ENCODE results near the gene FNDC3B. TPM values are rescaled to one million over a fixed set of nuclear protein-coding genes. Genes with fewer than 3 reads are reported as not detected.

The FNDC3B gene
- total RNA-seq, 1 donor from 2014 or later, result 171 TPM

DNA sequence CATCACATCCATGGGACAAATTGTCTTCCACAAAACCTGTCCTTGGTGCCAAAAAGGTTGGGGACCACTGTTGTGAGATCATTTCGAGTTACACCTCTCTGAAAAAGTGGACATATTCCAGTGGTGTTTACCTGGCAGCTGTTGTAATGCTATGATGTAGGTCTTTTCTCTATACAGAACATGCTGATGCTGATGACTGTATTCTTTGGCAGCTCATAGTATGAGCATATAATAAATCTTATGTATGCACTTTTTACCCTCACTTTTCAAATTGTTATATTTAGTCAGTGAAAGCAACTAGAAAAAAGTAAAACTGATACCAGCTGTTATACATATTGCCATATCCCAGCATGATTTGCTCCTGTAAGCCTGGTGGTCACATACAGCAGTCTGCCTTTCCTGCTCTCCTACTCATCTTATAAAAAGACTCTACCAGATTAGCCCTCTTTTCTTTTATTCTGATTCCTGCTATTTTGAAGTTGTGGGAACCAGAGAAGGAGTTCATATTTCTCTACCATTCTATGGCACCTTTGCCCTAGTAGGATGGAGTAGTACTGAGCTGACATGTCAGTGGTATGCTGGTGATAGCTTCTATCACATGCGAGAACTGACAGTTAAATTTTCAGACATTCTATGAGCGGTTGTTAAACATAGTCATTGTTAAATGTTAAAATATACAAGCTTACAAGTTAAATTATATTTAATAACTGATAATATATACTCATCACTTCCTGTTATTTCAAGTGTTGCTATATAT is 128.7 kb downstream of the FNDC3B start:
- no peak for DNase-seq (ENCODE audit: low spot score)
- intact Hi-C loops (cut with DNase I), result no loop called here
- no peak for ATAC-seq

DNA sequence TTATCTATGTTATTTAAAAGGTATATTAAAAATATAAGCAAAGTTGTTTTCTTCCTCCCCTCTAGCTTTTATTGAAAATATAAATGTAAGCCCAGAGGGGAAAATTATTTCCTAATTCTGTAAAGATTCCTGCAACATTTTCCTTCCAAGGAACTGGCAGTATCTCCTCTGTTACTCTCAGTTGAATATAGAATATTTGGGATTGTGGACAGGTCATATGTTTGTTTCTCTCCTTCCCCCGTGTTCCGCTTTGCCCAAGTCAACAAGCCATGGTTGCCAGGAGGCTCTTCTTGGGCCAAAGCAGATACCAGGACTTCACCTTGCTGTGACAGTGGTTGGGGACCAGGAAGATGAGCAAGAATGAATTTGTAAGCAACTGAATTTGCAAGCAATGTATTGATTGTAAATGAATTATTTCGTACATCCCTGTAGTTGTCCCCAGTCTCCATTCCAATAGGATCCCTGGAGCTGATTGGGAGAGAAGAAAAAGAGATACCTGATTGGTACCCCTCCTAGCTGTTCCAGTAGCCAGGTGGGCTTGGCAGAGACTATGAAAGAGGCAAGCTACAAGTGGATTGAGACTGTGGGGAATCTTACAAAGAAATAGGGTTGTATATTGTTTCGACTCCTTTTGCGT is 130.8 kb downstream of the FNDC3B start:
- DNase-seq (ENCODE audit: low spot score), result no peak
- no peak for ATAC-seq
- intact Hi-C loops (cut with DNase I), result no loop called here

DNA sequence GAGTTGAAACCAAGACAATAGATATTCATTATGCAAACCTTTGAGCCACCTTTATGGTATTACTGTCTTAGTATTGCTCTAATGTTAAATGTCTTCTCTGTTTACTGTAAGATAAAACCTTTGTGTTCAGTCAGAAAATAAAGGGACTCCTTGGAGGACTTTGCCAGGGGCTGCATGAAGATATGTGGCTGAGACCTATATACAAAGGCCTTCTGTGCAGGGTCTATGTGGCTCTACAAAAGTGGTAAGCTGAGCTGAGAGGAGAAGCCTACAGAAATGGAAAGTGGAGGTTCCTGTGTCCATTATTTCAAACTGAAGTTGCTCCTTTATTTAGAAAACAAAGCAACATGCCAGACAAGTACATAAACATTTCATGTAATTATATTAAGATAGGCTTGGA is 131.5 kb downstream of the FNDC3B start:
- ATAC-seq (no peak), DNase-seq (ENCODE audit: low spot score) (no peak)
- intact Hi-C loops (cut with DNase I), result no loop called here

DNA sequence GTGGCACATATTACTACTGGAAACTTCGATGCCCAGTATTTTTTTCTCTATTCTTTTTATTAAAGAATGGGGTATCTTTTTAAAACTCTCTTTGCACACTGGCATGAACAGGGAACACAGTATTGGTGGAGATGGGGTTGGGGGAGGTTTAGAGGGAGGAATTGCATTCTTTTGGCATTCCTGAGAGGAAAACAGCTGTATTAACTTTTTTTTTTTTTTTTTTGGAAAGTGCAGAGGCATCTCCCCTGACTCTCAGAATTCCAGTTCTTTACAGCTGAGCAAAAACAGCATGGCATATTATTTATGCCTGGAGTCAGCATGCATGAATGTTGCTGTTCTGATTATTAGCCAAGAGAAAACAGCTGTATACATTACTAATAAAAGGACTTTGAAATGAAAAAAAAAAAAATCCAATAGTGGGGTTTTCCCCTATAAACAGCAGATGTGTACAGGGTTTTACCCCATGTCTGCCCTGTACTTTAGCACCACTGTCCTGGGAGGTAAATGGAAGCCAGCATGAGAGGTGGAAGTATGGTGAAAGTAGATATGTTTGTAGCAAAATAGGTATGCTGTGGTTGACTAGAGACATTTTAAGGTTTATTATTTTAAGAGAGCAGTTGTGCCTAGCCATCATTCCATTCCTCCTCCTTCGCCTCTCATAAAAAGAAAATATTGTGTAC is 132.2 kb downstream of the FNDC3B start:
- ATAC-seq, result no peak
- intact Hi-C loops (cut with DNase I), result no loop called here
- DNase-seq (ENCODE audit: low spot score), result no peak

DNA sequence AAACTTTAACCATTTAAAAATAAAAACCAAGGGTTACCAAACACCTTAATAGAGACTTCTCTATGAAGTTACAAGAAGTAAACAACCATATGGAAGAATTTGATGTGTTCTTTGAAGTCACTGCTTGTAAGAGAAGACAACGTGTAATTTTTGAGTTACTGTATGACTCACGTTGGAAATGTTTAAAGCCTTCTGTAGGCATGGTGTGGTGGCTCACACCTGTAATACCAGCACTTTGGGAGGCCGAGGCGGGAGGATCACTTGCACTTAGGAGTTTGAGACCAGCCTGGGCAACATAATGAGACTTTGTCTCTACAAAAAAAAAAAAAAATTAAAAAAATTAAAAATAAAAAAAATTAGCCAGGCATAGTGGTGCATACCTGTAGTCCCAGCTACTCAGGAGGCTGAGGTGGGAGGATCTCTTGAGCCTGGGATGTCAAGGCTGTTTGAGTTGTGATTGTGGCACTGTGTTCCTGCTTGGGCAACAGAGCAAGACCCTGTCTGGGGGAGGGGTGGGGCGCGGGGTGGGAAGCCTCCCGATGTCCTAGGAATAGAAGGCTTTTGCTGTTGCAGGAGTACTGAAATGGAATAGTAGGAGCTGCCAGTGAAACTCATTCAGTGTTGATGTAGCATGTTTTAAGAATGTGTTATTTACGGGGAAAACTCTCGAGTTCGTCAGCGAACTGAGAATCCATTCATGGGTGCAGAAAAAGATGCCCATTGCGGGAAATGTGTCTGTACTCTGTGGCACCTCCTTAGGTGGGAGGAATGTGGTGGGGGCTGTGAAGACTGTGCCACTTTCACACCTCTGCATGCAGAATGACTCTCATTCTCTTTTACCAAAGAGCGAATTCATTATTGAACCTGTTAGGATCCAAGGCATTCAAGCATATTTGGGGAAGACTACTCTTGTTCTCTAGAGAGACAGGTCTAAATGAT is 134.2 kb downstream of the FNDC3B start:
- ATAC-seq, result no peak
- DNase-seq (ENCODE audit: low spot score), result no peak
- intact Hi-C loops (cut with DNase I), result no loop called here

DNA sequence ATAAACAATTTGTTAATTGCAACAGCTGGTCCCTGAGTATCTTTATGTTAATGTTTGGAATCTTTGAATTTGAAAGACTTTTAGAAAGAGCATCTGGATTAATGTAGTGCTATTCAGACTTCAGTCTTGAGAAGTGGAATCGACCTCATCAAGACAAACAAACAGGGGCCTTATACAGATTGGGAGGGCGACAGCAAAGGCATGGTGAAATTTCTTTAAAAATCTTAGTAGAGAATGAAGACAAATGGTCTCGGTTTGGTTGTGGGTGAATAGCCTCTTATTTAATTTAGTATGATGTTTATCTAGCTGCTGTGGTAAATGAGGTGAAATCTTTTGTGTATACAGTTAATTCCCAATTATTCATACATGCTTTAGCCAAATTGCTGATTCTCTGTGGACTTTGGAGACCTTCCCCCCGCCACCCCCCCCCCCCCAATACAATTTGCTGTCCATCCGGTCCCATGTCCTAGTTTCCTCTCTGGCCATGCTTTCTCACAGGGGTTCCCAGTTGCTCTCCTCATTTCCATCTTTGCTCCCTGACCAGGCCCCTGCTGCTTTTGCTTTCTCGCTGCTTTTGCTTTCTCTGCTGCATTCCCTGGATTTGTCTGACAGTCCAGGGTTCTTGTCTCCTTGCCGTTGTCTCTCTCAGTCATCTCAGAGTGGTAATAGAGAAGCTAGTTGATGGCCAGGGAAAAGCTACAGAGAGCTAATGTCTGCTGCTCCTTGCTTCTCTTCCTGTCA is 135.3 kb downstream of the FNDC3B start:
- DNase-seq (ENCODE audit: low spot score), result no peak

DNA sequence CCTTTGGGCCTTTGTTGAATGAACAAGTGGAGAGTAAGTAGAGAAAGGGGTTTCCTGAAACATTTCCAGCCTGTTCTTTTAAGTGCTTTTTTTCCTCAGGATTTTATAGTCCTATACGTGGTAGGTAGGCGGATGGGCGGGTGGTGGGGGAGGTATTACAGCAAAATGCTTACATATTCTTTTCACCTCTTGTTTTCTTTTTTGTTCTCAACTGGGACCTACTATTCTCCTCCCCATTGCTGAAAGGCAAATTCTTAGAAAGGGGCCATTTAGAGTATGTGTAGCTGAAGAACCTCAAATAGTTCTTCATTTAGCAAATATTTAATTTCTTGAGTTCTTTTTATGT is 135.8 kb downstream of the FNDC3B start:
- no peak for ATAC-seq
- intact Hi-C loops (cut with DNase I), result no loop called here
- no peak for DNase-seq (ENCODE audit: low spot score)

More for the DNA sequence above, 135.3 kb downstream of the FNDC3B start:
- intact Hi-C loops (cut with DNase I), result no loop called here
- ATAC-seq, result no peak

DNA sequence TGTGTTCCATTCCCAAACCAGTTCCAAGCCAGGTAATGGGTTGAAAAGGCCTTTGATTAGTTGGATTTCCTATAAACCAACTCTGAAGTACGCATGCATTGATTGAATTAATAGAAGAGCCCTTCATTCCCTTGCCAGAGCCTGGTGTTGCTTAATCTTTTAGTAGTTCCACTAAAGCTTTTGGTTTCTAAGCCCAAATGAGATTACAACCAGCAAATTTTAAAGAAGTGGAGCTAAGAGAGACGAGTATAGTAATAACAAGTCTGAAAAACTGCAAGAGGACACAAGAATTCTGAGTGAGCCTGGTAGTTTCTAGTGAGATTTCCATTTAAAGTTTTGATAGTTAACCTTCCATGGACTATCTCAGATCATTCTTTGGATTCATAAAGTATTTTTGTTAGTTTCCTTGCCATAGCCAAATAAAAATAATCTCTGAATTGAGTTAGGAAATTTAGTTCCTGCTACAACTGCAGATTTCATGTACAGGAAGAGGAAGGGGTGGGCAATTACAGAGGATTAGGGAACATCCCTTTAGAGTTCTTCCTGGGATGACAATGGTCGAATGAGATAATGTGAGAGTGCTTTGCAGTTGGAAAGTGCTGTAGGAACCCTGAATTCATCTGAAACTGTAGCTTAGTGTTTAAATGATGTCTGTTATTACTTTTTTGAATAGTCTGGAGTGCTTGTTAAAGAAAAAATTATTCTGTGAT is 136.8 kb downstream of the FNDC3B start:
- intact Hi-C loops (cut with DNase I), result no loop called here
- no peak for ATAC-seq
- DNase-seq (ENCODE audit: low spot score), result no peak

DNA sequence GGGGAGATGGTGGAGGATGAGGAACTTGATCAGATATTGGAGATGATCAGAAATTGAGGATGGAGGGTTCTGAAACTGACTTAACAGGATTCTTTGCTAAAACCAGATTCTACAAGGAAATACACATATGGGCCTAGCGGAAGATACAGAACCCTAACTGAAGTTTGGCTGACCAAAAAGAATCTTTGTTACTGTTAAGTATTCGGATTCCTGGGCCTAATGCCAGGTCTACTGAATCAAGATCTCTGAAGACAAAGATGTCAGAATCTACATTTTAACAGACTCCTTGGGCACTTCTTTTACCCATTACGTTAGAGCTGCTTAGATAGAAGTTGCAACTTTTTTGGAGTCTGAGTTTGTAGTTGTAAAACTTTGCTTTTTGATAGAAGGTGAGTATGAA is 137.7 kb downstream of the FNDC3B start:
- ATAC-seq, result no peak
- intact Hi-C loops (cut with DNase I), result no loop called here
- DNase-seq (ENCODE audit: low spot score), result no peak

DNA sequence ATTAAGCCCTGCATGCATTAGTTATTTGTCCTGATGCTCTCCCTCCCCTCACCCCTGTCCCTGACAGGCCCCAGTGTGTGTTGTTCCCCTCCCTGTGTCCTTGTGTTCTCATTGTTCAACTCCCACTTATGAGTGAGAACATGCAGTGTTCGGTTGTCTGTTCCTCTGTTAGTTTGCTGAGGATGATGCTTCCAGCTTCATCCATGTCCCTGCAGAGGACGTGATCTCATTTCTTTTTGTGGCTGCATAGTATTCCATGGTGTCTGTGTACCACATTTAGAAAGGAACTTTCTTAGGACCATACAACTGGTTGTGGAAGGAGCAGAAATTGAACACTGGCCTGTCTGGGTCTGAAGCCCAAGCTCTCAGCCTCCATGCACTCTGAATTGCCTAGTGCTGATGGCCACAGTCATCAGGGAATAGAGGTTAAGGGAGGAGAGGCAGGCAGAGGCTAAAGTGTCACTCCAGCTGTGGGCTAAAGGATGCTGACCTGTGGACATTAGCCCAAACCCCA is 138.5 kb downstream of the FNDC3B start:
- DNase-seq (ENCODE audit: low spot score) (no peak), ATAC-seq (no peak)
- intact Hi-C loops (cut with DNase I), result no loop called here

DNA sequence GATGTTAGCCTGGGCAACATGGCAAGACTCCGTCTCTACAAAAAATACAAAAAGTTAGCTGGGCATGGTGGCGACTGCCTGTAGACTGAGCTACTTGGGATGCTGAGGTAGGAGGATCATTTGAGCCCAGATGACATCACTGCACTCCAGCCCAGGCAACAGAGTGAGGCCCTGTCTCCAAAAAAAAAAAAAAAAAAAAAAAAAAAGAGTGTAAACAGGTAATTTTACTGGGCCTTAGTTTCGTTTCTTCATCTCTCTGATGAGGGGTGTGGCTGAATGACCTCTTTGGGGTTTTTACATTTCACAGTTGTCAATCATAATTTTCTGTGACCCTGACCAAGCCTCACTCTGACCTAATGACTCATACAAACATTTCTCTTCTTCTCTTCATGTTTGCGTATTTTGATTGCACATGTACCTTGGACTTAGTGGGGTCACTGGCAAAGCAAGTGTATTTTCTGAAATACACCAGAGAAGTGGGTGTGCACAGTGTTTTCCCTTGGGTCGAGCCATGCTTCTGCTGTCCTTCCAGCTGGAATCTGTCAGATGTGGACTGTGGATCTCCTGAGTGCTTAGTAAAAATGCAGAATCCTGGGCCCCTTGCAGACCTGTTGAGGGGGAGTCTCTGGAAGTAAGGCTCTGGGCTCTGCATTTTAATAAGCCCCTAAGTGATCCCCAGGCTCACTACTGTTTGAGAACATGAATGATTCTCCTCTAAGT is 140.5 kb downstream of the FNDC3B start:
- intact Hi-C loops (cut with DNase I), result no loop called here
- ATAC-seq (no peak), DNase-seq (ENCODE audit: low spot score) (no peak)

DNA sequence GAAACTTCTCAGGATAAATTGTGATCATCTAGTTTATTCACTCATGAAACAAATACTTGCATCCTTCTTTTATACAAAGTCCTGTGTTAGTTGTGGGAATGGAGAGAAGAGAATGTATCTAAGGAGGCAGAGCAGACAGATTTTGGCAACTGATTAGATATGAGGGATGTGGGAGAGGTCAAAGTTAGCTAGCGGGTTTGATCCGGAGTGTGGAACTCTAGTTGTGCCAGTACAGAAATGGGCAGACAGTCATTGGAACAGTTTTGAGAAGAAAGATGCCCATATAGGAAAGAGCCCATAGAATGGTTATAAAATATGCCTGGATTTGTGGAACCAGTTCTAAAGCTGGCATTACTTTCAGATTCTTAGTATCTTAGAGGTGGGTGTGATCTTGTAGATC is 141.1 kb downstream of the FNDC3B start:
- ATAC-seq, result no peak
- no peak for DNase-seq (ENCODE audit: low spot score)
- intact Hi-C loops (cut with DNase I), result no loop called here

DNA sequence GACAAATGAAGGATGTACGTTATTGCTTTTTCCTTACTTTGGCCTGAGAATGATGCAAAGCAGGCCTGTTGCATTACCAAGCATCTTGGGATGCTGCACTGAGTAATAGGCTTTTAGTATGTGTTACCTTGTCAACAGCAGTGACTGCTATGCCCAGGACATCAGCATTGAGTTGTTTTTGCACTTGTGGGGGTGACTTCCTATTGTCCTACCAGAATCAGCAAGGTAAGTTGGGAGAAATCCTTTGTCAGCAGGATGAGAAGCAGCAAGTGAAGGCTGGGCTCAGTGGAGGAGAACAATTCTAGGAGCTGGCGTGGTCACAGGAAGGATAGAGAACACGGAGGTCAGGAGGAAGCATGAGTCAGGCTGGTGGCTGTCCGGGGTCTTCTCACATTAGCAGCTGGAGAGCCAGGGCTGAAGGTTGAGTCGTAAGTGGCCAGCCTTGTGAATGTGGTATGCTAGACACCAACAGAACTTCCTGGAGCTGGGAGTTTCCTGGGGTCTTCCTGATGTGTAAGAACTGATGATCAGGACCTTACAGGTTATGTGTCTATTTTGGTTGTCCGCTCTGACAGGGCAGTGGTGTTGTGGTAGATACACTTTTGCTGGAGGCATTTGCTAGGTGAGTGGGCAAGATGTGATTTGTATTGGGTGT is 142.7 kb downstream of the FNDC3B start:
- no peak for DNase-seq (ENCODE audit: low spot score)
- intact Hi-C loops (cut with DNase I), result no loop called here

DNA sequence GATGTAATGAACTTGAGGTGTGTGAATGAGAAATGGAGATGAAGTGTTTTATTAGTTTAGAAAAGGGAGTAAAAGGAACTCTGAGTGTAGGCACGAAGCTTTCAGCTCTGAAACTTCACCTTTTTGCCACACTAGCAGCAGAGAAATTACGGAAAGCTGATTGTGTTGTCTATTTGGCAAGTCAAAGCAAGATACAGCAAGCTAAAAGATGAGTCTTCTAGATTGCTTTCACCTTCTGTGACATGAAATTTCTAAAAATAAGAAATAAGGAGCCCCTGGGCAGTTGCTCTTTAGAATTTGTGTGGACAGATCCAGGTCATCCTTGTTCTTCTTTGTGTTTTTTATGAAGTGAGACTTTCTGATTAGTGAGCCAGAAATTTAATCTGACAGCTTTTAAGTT is 143.4 kb downstream of the FNDC3B start:
- ATAC-seq (no peak), DNase-seq (ENCODE audit: low spot score) (no peak)
- intact Hi-C loops (cut with DNase I), result no loop called here

More for the DNA sequence above, 142.7 kb downstream of the FNDC3B start:
- peak; percentile 22 for ATAC-seq

DNA sequence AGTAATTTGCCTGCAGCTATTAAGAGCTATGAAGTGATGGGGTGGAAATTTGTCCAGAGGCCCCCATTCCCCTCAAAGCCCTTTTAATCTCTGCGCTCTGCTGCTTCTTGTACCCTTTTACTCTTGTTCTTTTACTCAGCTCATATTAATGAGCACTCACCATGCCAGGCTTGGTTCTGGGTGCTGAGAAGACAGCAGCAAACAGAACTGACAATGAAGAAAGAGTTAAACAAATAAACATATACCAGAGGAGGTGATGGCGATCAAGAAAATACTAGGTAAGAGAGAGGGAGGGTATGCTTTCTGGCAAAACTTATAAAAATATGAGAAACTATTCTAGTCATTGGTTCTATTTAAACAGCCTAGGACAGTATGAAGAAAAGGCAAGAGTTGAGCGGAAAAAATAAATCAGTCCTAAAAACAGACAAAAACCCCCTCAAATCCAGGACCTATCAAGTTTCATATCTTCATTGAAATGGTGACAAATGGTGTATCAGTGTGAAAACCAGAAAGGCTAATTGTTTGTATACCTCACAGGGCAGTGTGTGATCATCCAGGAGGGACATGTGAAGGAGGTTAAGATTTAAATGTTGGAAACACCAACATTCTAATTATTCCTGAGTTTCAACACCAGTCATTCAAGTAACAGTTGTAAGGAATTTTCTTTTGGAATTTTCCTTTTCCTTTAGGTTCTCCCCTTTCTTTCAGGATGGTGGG is 144.9 kb downstream of the FNDC3B start:
- ATAC-seq, result no peak
- intact Hi-C loops (cut with DNase I), result no loop called here

DNA sequence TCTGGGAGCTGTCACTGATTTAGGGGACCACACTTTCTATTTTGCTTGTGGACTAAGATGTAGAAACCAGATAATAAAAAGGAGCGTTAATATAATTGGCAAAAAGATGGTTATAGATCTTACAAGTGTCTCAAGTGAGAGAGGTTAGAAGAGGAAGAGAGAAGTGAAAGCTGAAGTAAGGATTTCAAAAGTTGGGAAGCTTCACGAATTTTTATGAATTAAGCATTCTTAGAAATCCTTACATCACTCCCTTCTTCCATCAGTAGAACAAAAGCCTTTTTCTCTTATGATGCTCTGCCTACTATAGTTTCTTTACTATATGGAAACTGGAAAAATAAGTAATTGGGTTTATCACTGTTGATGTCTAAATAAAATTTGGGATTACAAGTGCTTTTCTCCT is 146.5 kb downstream of the FNDC3B start:
- ATAC-seq (no peak), DNase-seq (ENCODE audit: low spot score) (no peak)
- intact Hi-C loops (cut with DNase I), result no loop called here

More for the DNA sequence above, 144.9 kb downstream of the FNDC3B start:
- no peak for DNase-seq (ENCODE audit: low spot score)
